ENCODE measurements around the gene NGB. TPM values are rescaled to one million over a fixed set of nuclear protein-coding genes. Genes with fewer than 3 reads are reported as not detected.

NGB gene
- total RNA-seq, 1 experiment from 2014 or later = not detected

DNA sequence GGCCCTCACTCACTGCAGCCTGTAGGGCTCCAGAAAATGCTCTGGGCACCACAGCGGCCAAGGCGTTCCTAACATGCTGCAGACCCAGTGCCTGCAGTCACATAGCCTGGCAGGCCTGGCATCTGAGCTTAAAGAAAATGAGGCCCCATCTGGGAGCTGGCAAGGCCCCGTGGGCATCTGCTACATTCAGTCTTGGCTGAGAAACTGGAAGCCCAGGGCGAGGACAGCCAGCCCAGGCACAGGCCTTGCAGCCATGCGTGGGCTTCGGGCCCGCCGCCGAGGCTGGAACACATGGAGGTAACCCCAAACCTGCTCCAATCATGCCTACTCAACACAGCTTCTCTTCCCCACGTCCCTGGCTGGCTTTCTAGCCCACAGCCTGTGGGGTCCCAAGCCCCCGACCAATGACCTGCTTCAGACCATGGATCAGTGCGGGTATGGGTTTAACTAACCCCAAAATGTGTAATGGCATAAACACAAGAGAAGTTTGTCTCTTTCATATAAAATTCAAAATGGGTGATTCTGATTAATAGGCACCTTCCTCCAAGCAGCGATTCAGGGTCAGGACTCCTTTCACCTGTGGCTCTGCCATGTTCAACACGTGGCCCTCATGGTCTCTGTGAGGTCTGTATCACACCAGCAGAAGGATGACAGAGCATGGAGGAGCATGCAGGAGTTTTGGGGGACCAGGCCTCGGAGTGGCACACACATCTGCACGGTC is 6.4 kb downstream of the NGB start:
- Histone ChIP-seq H3K9me3 (replicated peaks) (no peaks in the 10 kb centered on the region), H3K27me3 (no peaks in the 10 kb centered on the region), H3K27ac (no peak overlapping the region), H3K4me3 (no peak overlapping the region), H3K4me1 (0 out of 2 replicates have a peak, but pooled peaks cover 2% of the 10 kb centered on the region), H3K36me3 (no peaks in the 10 kb centered on the region)
- DNase-seq = no peak

DNA sequence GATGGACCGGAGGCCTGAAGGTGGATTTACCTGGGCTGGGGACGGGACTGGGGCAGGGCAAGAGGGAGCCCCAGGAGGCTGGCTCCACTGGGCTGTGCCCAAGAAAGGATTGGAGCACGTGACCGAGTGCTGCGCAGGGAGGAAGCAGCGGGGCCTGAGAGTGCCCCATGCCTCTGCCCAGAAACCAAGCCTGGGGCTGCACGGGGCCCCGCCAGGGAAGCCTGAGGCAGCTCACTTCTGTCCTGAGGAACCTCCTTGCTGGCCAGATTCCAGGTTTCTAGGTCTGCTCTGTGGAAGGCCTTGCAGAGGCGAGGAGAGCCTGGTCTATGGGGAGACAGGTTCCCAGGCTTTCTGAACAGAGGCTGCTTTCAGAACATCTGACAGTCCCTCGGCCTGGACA is 10.4 kb downstream of the NGB start:
- peak; percentile 37 to 55 for DNase-seq
- H3K9me3 ChIP-seq (replicated peaks) = no peaks in the 10 kb centered on the region
- H3K36me3 ChIP-seq = no peaks in the 10 kb centered on the region
- H3K4me3 ChIP-seq = no peak overlapping the region
- H3K27ac ChIP-seq = no peak overlapping the region
- H3K4me1 ChIP-seq = no peaks in the 10 kb centered on the region
- no peaks in the 10 kb centered on the region for H3K27me3 ChIP-seq

DNA sequence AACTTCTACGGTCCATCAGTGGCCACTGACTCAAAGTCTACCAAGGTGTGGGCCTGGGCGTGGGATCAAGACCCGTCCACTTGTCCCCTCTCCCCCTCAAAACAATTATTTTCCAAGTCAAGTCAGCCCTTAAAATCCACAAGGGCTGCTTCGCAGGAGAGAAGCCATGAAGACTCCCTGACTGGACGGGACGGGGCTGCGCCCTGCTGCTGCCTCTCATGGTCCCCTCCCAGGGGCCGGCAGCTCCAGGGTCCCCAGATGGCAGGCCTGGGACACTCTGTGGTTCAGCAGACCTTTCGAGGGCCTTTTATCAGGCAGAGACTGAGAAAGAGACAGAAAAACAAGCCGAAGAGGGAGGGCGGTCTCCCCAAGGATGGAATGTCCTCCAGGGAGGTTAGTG is 10.8 kb downstream of the NGB start:
- Histone ChIP-seq H3K27ac (no peak overlapping the region), H3K36me3 (no peaks in the 10 kb centered on the region), H3K4me1 (no peaks in the 10 kb centered on the region), H3K4me3 (no peak overlapping the region), H3K9me3 (replicated peaks) (no peaks in the 10 kb centered on the region), H3K27me3 (no peaks in the 10 kb centered on the region)
- no peak for DNase-seq

DNA sequence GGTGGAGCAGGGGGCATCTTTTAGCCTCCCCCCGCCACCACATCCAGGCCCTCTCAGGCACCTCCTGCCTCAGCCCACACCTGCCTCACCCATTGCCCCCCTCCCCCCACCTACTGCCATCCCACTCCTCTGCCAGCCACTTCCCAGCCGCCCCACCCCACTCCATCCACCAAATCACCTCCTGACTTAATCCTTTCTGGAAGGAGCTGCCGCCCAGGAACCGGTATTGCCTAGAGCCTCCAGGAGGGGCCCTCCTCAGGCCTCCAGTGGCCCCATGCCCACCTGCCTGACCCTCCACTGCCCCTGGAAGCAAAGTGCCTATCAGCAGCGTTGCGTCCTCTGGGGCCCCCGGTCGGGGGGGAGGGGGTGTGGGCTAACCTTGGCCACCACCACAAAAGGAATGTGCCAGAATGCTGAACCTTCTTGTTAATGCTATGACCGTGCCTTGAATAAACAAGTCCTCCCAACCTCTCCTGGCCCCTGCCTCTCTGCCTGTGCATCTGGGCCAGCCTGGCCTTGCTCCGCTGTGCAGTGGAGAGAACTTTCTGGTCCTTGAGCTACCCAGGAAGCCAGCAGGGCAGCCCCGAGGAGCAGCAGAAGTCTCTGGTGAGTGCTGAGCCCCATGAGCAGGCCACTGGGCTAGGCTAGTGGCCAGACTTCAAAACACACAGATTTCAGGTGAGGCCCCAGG is 11.8 kb downstream of the NGB start:
- H3K27me3 ChIP-seq = no peaks in the 10 kb centered on the region
- H3K4me1 ChIP-seq = no peaks in the 10 kb centered on the region
- no peak overlapping the region for H3K27ac ChIP-seq
- H3K36me3 ChIP-seq = no peaks in the 10 kb centered on the region
- no peak overlapping the region for H3K4me3 ChIP-seq
- H3K9me3 ChIP-seq (replicated peaks) = no peaks in the 10 kb centered on the region
- no peak for DNase-seq

DNA sequence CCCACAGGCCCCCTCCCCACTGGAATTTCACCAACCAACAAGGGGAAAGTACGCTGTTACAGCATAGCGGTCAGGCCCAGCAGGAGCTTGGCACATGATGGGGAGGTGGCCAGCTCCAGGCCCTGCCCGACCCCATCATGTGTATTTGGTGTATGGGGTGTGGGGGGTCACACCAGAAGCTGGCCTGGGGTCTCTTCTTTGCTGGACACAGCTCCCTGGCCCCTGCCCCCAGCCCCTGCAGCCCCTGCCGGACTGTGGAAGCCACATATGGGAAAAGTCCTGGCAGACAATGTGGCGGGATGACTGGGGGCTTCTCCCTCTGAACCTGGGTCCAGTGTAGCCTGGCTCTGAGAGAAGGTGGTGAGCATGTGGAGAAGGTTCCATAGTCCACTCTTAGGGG is 12.4 kb downstream of the NGB start:
- no peak overlapping the region for H3K4me3 ChIP-seq
- H3K9me3 ChIP-seq (replicated peaks) = no peaks in the 10 kb centered on the region
- DNase-seq = no peak
- H3K4me1 ChIP-seq = no peaks in the 10 kb centered on the region
- no peaks in the 10 kb centered on the region for H3K36me3 ChIP-seq
- H3K27ac ChIP-seq = no peak overlapping the region
- H3K27me3 ChIP-seq = no peaks in the 10 kb centered on the region

DNA sequence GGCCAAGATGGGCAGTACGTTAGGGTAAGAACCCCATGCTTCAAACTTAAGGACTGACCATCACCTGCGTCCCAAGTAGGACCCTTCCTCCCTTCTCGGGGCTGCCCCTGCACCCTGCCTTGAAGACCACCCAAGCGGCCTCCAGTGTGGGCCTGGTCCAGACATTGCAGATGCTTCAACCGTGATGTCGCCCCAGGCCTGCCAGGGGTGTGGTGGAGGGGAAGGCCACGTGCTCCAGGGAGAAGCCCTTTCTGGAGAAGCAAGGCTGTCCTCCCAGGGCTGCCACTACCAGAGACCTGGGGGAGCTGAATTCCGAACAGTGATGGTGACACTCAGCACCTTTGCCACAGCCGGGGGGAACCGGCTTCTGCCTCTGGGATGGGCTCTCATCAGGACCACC is 13.3 kb downstream of the NGB start:
- H3K4me1 ChIP-seq = no peaks in the 10 kb centered on the region
- no peaks in the 10 kb centered on the region for H3K36me3 ChIP-seq
- no peak overlapping the region for H3K4me3 ChIP-seq
- no peaks in the 10 kb centered on the region for H3K9me3 ChIP-seq (replicated peaks)
- no peak for DNase-seq
- no peaks in the 10 kb centered on the region for H3K27me3 ChIP-seq
- no peak overlapping the region for H3K27ac ChIP-seq

DNA sequence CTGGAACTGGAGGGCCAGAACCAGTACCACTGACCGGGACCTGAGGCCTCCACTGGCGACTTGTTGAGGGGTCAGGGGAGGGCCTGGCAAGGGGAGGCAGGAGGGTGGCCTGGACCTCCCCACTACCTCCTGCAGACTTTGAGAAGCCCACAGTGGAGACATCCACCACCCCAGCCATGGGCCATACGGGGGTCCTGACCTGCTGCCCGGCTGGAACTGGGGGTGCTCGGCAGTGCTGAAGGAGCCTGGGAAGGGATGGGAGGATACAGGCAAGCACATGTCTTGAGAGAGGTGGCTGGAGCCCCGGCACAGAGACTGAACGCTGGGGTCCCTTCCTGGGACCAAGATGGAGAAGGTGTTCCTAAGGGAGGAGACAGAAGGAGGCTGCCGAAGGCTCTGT is 14.3 kb downstream of the NGB start:
- Histone ChIP-seq H3K27me3 (no peaks in the 10 kb centered on the region), H3K4me3 (no peak overlapping the region), H3K27ac (no peak overlapping the region), H3K4me1 (no peaks in the 10 kb centered on the region), H3K9me3 (replicated peaks) (no peaks in the 10 kb centered on the region), H3K36me3 (no peaks in the 10 kb centered on the region)
- DNase-seq = no peak

DNA sequence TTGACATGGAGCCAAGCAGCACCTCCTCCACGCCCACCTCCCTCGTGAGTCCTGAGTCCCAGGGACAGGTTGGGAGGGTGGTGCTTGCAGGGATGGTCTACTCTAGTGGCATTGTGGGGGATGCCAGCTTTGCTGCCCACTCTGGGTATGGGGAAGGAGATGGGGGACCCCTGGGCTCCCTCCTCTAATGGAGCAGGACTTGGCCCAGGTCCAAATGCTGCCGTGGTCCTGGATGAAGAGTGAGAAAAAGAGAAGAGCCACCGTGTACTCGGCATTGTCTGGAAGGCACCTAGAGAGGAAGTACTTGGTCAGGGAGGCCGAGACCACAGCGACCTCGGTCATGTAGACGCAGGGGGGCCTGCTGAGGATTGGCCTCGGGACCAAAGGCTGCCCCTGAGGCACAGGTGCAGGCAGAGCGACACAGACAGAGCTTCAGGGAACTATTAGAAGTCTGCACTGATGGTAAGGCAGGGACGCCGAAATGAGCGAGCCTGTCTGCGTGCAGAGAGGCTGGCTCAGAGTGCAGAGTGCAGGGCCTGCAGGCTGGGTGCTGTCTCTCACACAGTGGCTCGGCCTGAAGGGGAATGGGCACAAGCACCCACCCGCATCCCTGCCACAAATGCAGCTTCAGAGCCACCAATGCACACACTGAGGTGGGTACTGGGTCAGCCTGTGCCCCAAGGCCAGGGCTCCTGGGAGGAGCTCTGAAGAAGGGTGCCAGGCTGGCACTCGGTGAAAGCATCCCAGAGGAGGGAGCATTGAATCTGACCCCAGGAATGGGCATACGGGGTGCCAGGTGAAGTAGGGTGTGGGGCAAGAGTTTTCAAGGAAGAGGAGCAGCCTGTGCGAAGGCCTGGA is 17.4 kb downstream of the NGB start:
- DNase-seq = no peak
- Histone ChIP-seq H3K36me3 (no peaks in the 10 kb centered on the region), H3K9me3 (replicated peaks) (no peaks in the 10 kb centered on the region), H3K4me3 (no peak overlapping the region), H3K4me1 (no peaks in the 10 kb centered on the region), H3K27me3 (no peaks in the 10 kb centered on the region), H3K27ac (no peak overlapping the region)

DNA sequence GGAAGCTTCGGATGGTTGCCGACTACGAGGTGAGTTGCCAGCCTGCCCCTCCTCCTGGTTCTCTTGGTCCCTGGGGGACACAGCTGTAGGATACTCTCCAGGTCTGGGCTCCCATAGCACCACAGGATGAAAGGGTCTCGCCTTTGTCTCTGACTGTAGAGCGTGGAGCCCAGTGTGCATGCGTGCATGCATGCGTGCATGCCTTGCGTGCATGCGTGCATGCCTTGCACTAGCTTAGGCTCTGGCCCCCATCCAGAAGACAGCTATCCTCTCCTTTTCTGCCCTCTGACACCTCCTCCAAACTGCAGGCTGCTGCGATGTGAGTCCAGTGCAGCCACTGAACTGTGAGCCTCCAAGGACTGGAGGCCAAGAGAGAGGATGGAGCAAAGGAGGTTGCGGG is 19.1 kb downstream of the NGB start:
- Histone ChIP-seq H3K4me1 (no peaks in the 10 kb centered on the region), H3K36me3 (no peaks in the 10 kb centered on the region), H3K27ac (no peak overlapping the region), H3K9me3 (replicated peaks) (no peaks in the 10 kb centered on the region), H3K27me3 (no peaks in the 10 kb centered on the region), H3K4me3 (no peak overlapping the region)
- no peak for DNase-seq

DNA sequence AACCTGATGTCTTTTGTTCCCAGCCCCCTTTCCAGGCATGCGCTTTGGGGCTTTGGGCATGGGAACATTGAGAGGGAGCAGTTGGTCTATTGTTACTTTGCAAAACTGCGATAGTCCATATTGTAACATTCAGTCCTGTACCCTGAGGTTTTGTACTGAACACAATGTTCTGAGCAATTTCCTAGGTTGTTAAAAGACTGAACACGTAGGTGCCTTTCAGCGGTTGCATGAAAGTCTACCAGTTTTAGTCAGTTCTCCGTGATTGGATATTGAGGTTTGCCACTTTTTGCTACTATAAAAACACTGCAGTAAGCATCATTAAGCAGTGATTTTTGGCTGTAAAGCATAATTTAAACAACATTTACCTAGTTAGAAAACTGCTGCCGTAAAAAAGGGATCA is 20.1 kb downstream of the NGB start:
- no peak overlapping the region for H3K4me3 ChIP-seq
- no peaks in the 10 kb centered on the region for H3K27me3 ChIP-seq
- H3K27ac ChIP-seq = no peak overlapping the region
- H3K9me3 ChIP-seq (replicated peaks) = no peaks in the 10 kb centered on the region
- H3K4me1 ChIP-seq = no peaks in the 10 kb centered on the region
- DNase-seq = no peak
- no peaks in the 10 kb centered on the region for H3K36me3 ChIP-seq

DNA sequence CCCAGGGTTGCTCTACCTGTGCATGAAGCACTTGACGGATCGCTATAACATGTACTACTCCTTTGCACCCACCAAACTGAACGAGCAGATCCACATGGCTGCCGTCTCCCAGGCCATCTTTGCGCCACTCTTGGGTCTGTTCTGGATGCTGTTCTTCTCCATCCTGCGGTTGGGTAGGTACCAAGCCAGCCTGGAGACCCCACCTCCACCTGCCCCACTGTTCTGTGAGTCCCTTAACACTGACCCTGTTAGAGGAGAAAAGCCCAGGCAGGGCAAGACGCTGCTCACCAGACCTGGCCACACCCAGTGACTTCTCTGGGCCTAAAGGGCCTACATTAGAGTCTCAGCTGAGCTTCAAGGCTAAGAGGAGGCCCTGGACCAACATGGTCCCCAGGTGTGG is 21.7 kb downstream of the NGB start:
- no peaks in the 10 kb centered on the region for H3K9me3 ChIP-seq (replicated peaks)
- no peaks in the 10 kb centered on the region for H3K4me1 ChIP-seq
- H3K36me3 ChIP-seq = no peaks in the 10 kb centered on the region
- no peak overlapping the region for H3K4me3 ChIP-seq
- no peak overlapping the region for H3K27ac ChIP-seq
- DNase-seq = no peak
- no peaks in the 10 kb centered on the region for H3K27me3 ChIP-seq

DNA sequence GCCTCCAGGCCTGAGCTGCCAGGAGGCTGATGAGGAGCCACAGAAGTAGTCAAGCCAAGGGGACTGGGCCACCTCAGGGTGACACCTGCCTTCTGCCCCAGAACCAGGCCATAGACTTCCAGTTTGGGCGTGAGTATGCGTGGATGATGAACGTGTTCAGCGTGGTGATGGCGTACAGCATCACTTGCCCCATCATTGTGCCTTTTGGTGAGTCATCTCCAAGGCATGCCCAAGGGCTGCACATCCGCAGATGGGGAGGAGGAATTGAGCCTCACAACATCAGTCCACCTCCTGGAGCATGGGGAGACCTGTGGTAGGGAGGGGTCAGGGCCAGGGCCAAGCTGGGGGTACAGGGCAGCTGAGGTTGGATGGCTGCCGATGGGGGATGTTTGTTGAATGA is 22.3 kb downstream of the NGB start:
- H3K4me3 ChIP-seq = no peak overlapping the region
- no peak for DNase-seq
- no peak overlapping the region for H3K27ac ChIP-seq

DNA sequence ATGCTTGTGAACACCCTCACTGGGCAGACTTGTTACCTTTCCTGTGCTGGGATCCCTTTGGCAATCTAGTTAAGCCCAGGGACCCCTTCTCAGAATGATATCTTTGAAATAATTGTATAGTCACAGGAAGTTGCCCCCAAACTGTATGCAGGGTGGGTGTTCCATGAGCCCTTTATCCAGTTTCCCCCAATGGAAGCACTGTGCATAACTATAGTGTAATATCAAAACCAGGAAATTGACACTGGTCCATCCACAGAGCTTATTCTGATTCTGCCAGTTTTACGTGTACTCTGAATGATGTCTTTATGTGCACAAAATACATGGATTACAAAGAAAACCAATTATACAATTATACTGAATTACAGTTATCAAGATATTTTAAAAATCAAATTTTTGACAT is 24.2 kb downstream of the NGB start:
- DNase-seq = no peak
- Histone ChIP-seq H3K4me1 (no peaks in the 10 kb centered on the region), H3K27ac (no peak overlapping the region), H3K36me3 (no peaks in the 10 kb centered on the region), H3K4me3 (no peak overlapping the region), H3K27me3 (no peaks in the 10 kb centered on the region), H3K9me3 (replicated peaks) (no peaks in the 10 kb centered on the region)

More for the DNA sequence above, 22.3 kb downstream of the NGB start:
- Histone ChIP-seq H3K27me3 (no peaks in the 10 kb centered on the region), H3K4me1 (no peaks in the 10 kb centered on the region), H3K9me3 (replicated peaks) (no peaks in the 10 kb centered on the region), H3K36me3 (no peaks in the 10 kb centered on the region)

DNA sequence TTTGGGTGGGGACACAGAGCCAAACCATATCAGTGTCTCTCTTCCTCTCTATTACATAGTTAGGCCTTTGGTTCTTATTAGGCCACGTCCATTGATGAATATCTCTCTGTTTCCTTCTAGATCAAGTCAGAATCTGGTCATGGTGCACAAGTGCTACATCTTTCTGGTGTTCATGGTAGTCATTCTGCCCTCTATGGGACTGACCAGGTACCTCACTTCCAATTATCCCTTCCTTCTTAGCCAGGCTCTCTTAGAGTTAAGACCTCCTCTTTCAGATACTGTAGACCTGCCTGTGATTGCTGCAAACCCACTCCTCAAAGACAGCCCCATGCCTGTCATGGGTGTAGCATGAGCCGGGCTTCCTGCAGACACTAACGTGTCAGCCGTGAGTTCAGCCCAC is 25.2 kb downstream of the NGB start:
- no peaks in the 10 kb centered on the region for H3K9me3 ChIP-seq (replicated peaks)
- no peak overlapping the region for H3K4me3 ChIP-seq
- H3K4me1 ChIP-seq = no peaks in the 10 kb centered on the region
- no peak overlapping the region for H3K27ac ChIP-seq
- H3K27me3 ChIP-seq = no peaks in the 10 kb centered on the region
- H3K36me3 ChIP-seq = no peaks in the 10 kb centered on the region
- no peak for DNase-seq

DNA sequence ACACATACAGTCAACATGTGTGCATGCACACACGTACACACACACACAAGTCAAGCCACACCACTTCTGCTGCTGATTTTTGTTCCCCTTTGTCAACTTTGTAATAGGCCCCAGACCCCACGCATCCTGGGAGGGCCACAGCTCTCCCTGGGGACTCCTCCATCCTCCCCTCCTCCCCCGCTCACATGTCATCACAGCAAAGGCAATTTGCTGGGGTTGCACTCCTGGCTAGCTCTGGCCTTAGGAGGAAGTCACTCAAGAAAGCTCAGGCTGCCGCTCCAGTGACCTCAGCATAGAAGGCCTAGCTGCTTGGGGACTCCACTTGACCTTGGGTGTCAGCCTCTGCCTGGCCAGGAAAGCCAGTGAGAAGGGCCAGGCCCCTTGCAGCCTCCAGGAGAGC is 27.2 kb downstream of the NGB start:
- Histone ChIP-seq H3K27ac (no peak overlapping the region), H3K9me3 (replicated peaks) (no peaks in the 10 kb centered on the region), H3K4me1 (no peaks in the 10 kb centered on the region), H3K4me3 (no peak overlapping the region), H3K27me3 (no peaks in the 10 kb centered on the region), H3K36me3 (no peaks in the 10 kb centered on the region)
- DNase-seq = no peak

Measured in SJCRH30 (cell line).